Measurements from ENCODE around the gene KRCC1.

DNA sequence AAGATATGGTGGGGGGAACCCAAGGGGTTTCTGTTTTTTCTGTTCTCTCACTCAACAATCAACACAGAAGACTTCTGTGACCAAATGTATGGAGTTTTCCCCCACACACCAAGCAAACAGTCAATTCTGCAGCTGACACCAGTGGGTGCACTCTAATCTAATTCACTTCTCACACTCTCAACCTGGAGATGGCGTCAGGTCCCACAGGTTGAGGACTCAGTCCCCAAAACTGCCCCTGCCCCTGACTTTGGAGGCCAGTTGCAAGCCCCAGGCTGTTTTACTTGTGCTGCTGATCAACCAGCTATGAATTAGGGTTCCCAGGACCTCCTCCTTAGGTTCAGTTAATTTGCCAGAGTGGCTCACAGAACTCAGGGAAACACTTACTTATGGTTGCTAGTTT, 45.4 kb downstream of the KRCC1 start:
- no peak for TF ChIP-seq GATA2 (IDR thresholded peaks at IDR 0.05; ENCODE audit: low read depth, low read length)
- no peak for TF ChIP-seq GATA3 (IDR thresholded peaks at IDR 0.05; ENCODE audit: low read depth, low read length)
